ENCODE results near the gene PPM1H. TPM values are rescaled to one million over a fixed set of nuclear protein-coding genes. Genes with fewer than 3 reads are reported as not detected.

PPM1H gene
- total and polyA plus RNA-seq, 10 of the 15 experiments (the other 5 are each of a cell fraction or from before 2014, with no cell fraction given): 0.11 to 0.83 (median 0.49) TPM

GRCh38 chr12:62631471-62632410 is 303.2 kb downstream of the PPM1H start (continued):
- TF ChIP-seq EGR1 (IDR thresholded peaks at IDR 0.05; ENCODE audit: borderline replicate concordance in 1 of 2, low read depth in 2 of 2, low read length in 2 of 2): peak in 1 of 2 experiments; percentile 74; a peak in 2 of 3 replicates
- TF ChIP-seq, protein P1, sequence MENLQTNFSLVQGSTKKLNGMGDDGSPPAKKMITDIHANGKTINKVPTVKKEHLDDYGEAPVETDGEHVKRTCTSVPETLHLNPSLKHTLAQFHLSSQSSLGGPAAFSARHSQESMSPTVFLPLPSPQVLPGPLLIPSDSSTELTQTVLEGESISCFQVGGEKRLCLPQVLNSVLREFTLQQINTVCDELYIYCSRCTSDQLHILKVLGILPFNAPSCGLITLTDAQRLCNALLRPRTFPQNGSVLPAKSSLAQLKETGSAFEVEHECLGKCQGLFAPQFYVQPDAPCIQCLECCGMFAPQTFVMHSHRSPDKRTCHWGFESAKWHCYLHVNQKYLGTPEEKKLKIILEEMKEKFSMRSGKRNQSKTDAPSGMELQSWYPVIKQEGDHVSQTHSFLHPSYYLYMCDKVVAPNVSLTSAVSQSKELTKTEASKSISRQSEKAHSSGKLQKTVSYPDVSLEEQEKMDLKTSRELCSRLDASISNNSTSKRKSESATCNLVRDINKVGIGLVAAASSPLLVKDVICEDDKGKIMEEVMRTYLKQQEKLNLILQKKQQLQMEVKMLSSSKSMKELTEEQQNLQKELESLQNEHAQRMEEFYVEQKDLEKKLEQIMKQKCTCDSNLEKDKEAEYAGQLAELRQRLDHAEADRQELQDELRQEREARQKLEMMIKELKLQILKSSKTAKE (IDR thresholded peaks at IDR 0.05; ENCODE audit: low read depth, poor library complexity, severe bottlenecking): no peak
- peak; percentile 36; the same call in 1 of the 2 replicates for TF ChIP-seq GATAD2B (conservative IDR thresholded peaks at IDR 0.05; ENCODE audit: low read depth)
- no peak for TF ChIP-seq BACH1 (IDR thresholded peaks at IDR 0.05; ENCODE audit: borderline replicate concordance)
- 0 out of 2 replicates have a peak, but pooled peaks have one; percentile 16 for TF ChIP-seq NFIC (IDR thresholded peaks at IDR 0.05; ENCODE audit: low read depth, low read length)
- TF ChIP-seq MEF2B (IDR thresholded peaks at IDR 0.05; ENCODE audit: partially characterized antibody, poor library complexity, severe bottlenecking): no peak
- peak; percentile 74; the same call in 1 of the 2 replicates for TF ChIP-seq TCF3 (IDR thresholded peaks at IDR 0.05; ENCODE audit: borderline replicate concordance, insufficient read depth, low read depth, low read length)
- TF ChIP-seq SPI1 (IDR thresholded peaks at IDR 0.05; ENCODE audit: borderline replicate concordance, insufficient read depth, low read depth, low read length): no peak
- TF ChIP-seq, protein P2, sequence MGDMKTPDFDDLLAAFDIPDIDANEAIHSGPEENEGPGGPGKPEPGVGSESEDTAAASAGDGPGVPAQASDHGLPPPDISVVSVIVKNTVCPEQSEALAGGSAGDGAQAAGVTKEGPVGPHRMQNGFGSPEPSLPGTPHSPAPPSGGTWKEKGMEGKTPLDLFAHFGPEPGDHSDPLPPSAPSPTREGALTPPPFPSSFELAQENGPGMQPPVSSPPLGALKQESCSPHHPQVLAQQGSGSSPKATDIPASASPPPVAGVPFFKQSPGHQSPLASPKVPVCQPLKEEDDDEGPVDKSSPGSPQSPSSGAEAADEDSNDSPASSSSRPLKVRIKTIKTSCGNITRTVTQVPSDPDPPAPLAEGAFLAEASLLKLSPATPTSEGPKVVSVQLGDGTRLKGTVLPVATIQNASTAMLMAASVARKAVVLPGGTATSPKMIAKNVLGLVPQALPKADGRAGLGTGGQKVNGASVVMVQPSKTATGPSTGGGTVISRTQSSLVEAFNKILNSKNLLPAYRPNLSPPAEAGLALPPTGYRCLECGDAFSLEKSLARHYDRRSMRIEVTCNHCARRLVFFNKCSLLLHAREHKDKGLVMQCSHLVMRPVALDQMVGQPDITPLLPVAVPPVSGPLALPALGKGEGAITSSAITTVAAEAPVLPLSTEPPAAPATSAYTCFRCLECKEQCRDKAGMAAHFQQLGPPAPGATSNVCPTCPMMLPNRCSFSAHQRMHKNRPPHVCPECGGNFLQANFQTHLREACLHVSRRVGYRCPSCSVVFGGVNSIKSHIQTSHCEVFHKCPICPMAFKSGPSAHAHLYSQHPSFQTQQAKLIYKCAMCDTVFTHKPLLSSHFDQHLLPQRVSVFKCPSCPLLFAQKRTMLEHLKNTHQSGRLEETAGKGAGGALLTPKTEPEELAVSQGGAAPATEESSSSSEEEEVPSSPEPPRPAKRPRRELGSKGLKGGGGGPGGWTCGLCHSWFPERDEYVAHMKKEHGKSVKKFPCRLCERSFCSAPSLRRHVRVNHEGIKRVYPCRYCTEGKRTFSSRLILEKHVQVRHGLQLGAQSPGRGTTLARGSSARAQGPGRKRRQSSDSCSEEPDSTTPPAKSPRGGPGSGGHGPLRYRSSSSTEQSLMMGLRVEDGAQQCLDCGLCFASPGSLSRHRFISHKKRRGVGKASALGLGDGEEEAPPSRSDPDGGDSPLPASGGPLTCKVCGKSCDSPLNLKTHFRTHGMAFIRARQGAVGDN (IDR thresholded peaks at IDR 0.05): no peak
- no peak for TF ChIP-seq GABPA (IDR thresholded peaks at IDR 0.05; ENCODE audit: low read depth)
- no peak for TF ChIP-seq KDM1A (IDR thresholded peaks at IDR 0.05; ENCODE audit: borderline replicate concordance)
- peak; percentile 43; the same call in 1 of the 2 replicates for TF ChIP-seq EED (IDR thresholded peaks at IDR 0.05; ENCODE audit: low read depth)
- peak; percentile 33; the same call in 1 of the 2 replicates for TF ChIP-seq RAD21 (IDR thresholded peaks at IDR 0.05; ENCODE audit: insufficient read depth, low read depth, low read length)
- no peak for TF ChIP-seq IKZF2 (IDR thresholded peaks at IDR 0.05)
- TF ChIP-seq YY1 (IDR thresholded peaks at IDR 0.05; ENCODE audit: low read depth, low read length): peak; percentile 25; the same call in 1 of the 2 replicates
- peak; percentile 81; the same call in 1 of the 2 replicates for TF ChIP-seq NR2F1 (conservative IDR thresholded peaks at IDR 0.05)
- peak; percentile 57; the same call in 1 of the 2 replicates for TF ChIP-seq TCF12 (IDR thresholded peaks at IDR 0.05; ENCODE audit: low read depth, low read length)
- peak; percentile 9; the same call in 1 of the 2 replicates for TF ChIP-seq RUNX3 (IDR thresholded peaks at IDR 0.05; ENCODE audit: low read length)

Data from GM12878 (cell line).